Caco-2 (cell line): ENCODE data around the gene LNPEP. TPM values are rescaled to one million over a fixed set of nuclear protein-coding genes. Genes with fewer than 3 reads are reported as not detected.

ENCODE experiments used
- BruUV-seq: library from RNA; stranded (reverse); fragments of 400-500 nt; replicated peaks from 2 replicates; lab custom pipeline; 2021; lab: Mats Ljungman, UMichigan
- CTCF ChIA-PET: fragments of 300-600 bp; sonication (Branson Sonifier 250); formaldehyde crosslinking; loops from one replicate; lab custom pipeline; 2022; ENCODE audit warnings: antibody characterized with exemption; lab: Charles Lee
- POLR2A ChIA-PET: fragments of 300-600 bp; sonication (Branson Sonifier 250); formaldehyde crosslinking; loops from one replicate; lab custom pipeline; 2022; ENCODE audit warnings: antibody characterized with exemption; lab: Charles Lee
- DNase-seq, 2 experiments: peaks; one replicate each; pipeline versions ENCODE4 v3.0.0 to v3.0.0-alpha.2; 2020 to 2022
- H3K27me3 ChIP-seq: replicated peaks from 2 replicates; pipeline ENCODE4 v1.6.0; 2011; ENCODE audit warnings: low read length; ENCODE audit not compliant: control insufficient read depth, insufficient read depth
- H3K36me3 ChIP-seq: 2 replicates; pipeline ENCODE4 v1.5.1; 2011; ENCODE audit warnings: low read length; ENCODE audit not compliant: control insufficient read depth, insufficient read depth
- H3K4me1 ChIP-seq: fragments of 250-450 bp; sonication (Bioruptor Pico); 2 replicates; pipeline ENCODE4 v1.5.1; 2020; ENCODE audit warnings: mild to moderate bottlenecking
- H3K4me3 ChIP-seq: 2 replicates; pipeline ENCODE4 v1.5.1; 2011; ENCODE audit warnings: low read depth, mild to moderate bottlenecking, control low read depth, low read length
- H3K9me3 ChIP-seq: fragments of 250-450 bp; sonication (Bioruptor Pico); 2 replicates; pipeline ENCODE4 v1.5.1; 2020; ENCODE audit warnings: mild to moderate bottlenecking, moderate library complexity
- H3K27ac Mint-ChIP-seq: one replicate; pipeline ENCODE4 v1.8.0; 2022; ENCODE audit warnings: mixed read lengths; ENCODE audit not compliant: unreplicated experiment
- H3K27me3 Mint-ChIP-seq: one replicate; pipeline ENCODE4 v1.8.0; 2022; ENCODE audit warnings: mixed read lengths; ENCODE audit not compliant: insufficient read depth, unreplicated experiment
- H3K36me3 Mint-ChIP-seq: one replicate; pipeline ENCODE4 v1.8.0; 2022; ENCODE audit warnings: mild to moderate bottlenecking, mixed read lengths; ENCODE audit not compliant: insufficient read depth, unreplicated experiment
- H3K4me1 Mint-ChIP-seq: one replicate; pipeline ENCODE4 v1.8.0; 2022; ENCODE audit warnings: low read depth, mixed read lengths; ENCODE audit not compliant: unreplicated experiment
- H3K4me3 Mint-ChIP-seq: one replicate; pipeline ENCODE4 v1.8.0; 2022; ENCODE audit warnings: mild to moderate bottlenecking, moderate library complexity, mixed read lengths; ENCODE audit not compliant: unreplicated experiment
- H3K9me3 Mint-ChIP-seq: one replicate; pipeline ENCODE4 v1.8.0; 2022; ENCODE audit warnings: mixed read lengths; ENCODE audit not compliant: unreplicated experiment
- intact Hi-C: fragments of 100-400 bp; cut with micrococcal nuclease; formaldehyde crosslinking; loops from one replicate; pipeline ENCODE4 v1.10.0; 2022; ENCODE audit not compliant: unreplicated experiment
- total RNA-seq: library from RNA; stranded (reverse); gene quantifications from 2 replicates; pipeline ENCODE4 v1.2.3, GENCODE V29; 2022
- TF ChIP-seq, protein P1 (sequence below), 2 experiments: fragments of 200-600 bp in 1 of 2; IDR thresholded peaks; 1 replicate in 1 of 2; 2 replicates in 1 of 2; pipeline versions ENCODE4 v1.5.1 to v1.8.0; 2011 to 2022; ENCODE audit warnings: antibody characterized with exemption in 1 of 2, control low read depth in 1 of 2, inconsistent platforms in 1 of 2, low read depth in 1 of 2, low read length in 1 of 2, mild to moderate bottlenecking in 1 of 2, moderate library complexity in 1 of 2; ENCODE audit not compliant: insufficient read depth in 1 of 2, severe bottlenecking in 1 of 2, unreplicated experiment in 1 of 2

The LNPEP gene
- total RNA-seq, 1 experiment from 2014 or later = 21.4 TPM

DNA sequence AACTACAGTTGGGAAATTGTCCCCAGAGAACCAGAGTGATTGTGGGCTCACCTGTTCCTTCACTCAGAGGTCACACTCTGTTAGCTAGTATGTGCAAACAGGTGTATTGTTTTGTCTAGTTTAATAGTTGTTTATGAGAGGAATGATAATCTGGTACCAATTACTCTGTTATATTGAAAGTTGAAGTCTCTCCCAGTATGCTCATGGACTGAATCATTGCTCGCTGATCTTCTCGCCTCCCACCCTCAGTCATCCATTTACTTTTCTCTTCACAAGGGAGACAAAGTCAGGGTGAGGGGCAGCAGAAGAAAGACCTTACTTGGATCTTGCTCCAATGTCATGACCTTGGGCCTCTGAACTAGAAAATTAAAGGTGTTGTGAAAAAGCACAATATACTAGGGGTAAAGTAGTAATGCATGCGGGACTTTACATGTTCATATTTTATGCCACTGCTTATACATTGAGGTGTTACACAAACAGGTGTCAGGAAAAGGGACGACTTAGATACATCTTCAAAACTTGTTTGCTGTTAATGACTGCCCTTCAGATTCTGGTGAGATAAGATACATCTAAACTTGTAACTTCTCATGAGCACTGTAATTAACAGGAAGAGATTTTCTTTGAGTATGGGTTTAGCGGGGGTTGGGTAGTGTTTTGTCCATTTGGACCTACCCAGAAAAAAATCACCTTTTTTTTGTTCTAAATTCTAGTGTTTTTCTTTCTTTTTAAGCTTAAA lies 36.9 kb downstream of the LNPEP start:
- Histone ChIP-seq H3K36me3 (peaks cover 1% of the 10 kb centered on the region; the same call in 1 of the 2 replicates), H3K4me3 (no peak overlapping the region), H3K9me3 (no peaks in the 10 kb centered on the region), H3K4me1 (peaks cover 5% of the 10 kb centered on the region; the same call in 1 of the 2 replicates), H3K27me3 (no peaks in the 10 kb centered on the region)
- intact Hi-C loops = no loop called here
- no peaks in the 10 kb centered on the region for H3K36me3 Mint-ChIP-seq
- ChIA-PET CTCF (no interaction called here), POLR2A (no interaction called here)
- peaks cover 11% of the 10 kb centered on the region for H3K4me1 Mint-ChIP-seq
- TF ChIP-seq, protein P1, sequence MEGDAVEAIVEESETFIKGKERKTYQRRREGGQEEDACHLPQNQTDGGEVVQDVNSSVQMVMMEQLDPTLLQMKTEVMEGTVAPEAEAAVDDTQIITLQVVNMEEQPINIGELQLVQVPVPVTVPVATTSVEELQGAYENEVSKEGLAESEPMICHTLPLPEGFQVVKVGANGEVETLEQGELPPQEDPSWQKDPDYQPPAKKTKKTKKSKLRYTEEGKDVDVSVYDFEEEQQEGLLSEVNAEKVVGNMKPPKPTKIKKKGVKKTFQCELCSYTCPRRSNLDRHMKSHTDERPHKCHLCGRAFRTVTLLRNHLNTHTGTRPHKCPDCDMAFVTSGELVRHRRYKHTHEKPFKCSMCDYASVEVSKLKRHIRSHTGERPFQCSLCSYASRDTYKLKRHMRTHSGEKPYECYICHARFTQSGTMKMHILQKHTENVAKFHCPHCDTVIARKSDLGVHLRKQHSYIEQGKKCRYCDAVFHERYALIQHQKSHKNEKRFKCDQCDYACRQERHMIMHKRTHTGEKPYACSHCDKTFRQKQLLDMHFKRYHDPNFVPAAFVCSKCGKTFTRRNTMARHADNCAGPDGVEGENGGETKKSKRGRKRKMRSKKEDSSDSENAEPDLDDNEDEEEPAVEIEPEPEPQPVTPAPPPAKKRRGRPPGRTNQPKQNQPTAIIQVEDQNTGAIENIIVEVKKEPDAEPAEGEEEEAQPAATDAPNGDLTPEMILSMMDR (IDR thresholded peaks at IDR 0.05; ENCODE audit: insufficient read depth in 1 of 2, low read depth in 1 of 2, low read length in 1 of 2, severe bottlenecking in 1 of 2, unreplicated experiment in 1 of 2) = no peak
- no peaks in the 10 kb centered on the region for H3K27me3 Mint-ChIP-seq
- BruUV-seq = no TSS peak
- DNase-seq = no peak
- no peaks in the 10 kb centered on the region for H3K9me3 Mint-ChIP-seq
- no peak overlapping the region for H3K27ac Mint-ChIP-seq
- no peak overlapping the region for H3K4me3 Mint-ChIP-seq

DNA sequence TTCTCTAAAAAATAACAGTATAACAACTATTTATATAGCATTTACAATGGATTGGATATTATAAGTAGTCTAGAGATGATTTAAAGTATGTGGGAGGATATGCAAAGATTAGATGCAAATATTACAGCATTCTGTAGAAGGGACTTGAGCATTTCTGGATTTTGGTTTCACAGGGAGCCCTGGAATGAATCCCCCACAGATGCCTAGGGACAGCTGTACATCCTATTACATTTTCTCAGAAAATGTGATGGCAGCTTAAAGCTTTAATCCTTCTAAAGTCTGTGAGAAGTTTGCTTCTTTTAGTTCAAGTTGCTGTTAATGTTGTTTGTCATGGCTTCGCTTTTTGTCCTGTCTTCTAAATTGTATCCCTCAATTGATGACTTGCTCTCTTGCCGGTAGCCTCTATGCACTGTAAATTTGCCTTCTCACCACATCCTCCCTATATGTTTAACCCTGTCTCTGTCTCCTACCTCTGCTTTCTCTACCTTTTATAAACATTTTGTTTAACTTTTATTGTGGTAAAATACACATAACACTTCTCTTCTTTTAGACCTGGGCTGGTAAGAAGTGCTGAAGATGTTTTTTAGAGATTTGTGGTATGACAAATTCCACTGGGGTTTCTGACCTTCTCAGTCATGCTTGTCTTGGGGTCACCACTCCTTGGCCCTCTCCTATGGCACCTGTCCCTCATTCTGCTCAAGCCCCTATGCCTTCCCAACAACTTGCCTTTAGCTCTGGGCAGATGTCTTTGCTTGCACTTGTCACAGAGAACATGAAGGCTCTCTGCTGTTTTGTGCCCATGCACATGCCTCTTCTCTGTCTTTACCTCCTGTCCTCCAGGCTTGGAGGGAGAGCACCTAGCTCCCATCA lies 37.9 kb downstream of the LNPEP start:
- Histone ChIP-seq H3K27me3 (no peaks in the 10 kb centered on the region), H3K9me3 (no peaks in the 10 kb centered on the region), H3K4me1 (no peaks in the 10 kb centered on the region), H3K4me3 (no peak overlapping the region), H3K36me3 (peaks cover 1% of the 10 kb centered on the region; the same call in 1 of the 2 replicates)
- Mint-ChIP-seq H3K4me3 (no peak overlapping the region), H3K36me3 (no peaks in the 10 kb centered on the region), H3K27ac (no peak overlapping the region), H3K4me1 (peaks cover under 1% of the 10 kb centered on the region), H3K9me3 (no peaks in the 10 kb centered on the region), H3K27me3 (no peaks in the 10 kb centered on the region)
- CTCF ChIA-PET = no interaction called here
- BruUV-seq = no TSS peak
- POLR2A ChIA-PET = no interaction called here
- intact Hi-C loops = no loop called here
- DNase-seq = no peak
- TF ChIP-seq, protein P1 (IDR thresholded peaks at IDR 0.05; ENCODE audit: insufficient read depth in 1 of 2, low read depth in 1 of 2, low read length in 1 of 2, severe bottlenecking in 1 of 2, unreplicated experiment in 1 of 2) = no peak

DNA sequence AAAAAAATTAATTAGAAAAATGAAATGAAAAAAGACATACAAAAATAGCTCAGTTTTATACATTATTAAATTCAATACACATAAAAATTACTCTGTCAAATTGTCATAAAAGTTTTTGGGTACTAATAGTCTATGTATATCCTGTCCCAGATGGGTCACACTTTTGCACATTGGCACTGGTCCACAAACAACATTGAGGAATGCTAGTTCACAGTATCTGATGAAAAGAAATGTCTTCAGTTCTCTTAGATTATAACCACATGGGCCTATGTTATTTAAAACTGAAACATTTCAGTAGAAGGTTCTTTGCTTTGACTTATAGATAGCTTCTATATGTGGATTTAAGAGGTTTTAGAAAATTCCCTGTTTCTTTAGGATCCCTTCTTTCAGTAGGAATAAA lies 39.8 kb downstream of the LNPEP start:
- Histone ChIP-seq H3K4me3 (no peak overlapping the region), H3K36me3 (peaks cover 1% of the 10 kb centered on the region), H3K9me3 (no peaks in the 10 kb centered on the region), H3K4me1 (no peaks in the 10 kb centered on the region), H3K27me3 (no peaks in the 10 kb centered on the region)
- DNase-seq = no peak
- intact Hi-C loops = no loop called here
- Mint-ChIP-seq H3K9me3 (no peaks in the 10 kb centered on the region), H3K4me1 (no peaks in the 10 kb centered on the region), H3K36me3 (peaks cover 9% of the 10 kb centered on the region), H3K4me3 (no peak overlapping the region), H3K27ac (no peak overlapping the region), H3K27me3 (no peaks in the 10 kb centered on the region)
- ChIA-PET POLR2A (no interaction called here), CTCF (no interaction called here)
- BruUV-seq = no TSS peak
- TF ChIP-seq, protein P1 (IDR thresholded peaks at IDR 0.05; ENCODE audit: insufficient read depth in 1 of 2, low read depth in 1 of 2, low read length in 1 of 2, severe bottlenecking in 1 of 2, unreplicated experiment in 1 of 2) = no peak
